Measurements from ENCODE around the gene XKR3.

Gene XKR3

DNA sequence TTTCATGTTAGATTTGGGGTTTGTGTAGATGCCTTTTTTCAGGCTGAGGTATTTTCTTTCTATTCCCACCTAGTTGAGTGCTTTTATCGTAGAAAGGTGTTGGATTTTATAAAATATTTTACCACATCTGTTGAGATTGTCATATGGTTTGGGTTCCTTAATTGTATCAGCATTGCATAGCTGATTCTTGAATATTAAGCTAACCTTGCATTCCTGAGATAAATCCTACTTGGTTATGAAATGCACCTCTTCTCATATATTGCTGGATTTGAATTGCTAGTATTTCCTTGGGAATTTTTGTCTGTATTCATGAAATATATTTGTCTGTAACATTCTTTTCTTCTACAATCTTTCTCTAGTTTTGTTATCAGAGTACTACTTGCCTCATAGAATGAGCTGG, 10.1 kb downstream of the XKR3 start:
- Histone ChIP-seq H3K9me3 (peaks cover 0 to 5% (median 0%) of the 10 kb centered on the region in 3 donors), H3K36me3 (no peaks in the 10 kb centered on the region), H3K4me1 (peaks cover 0 to 4% (median 0%) of the 10 kb centered on the region in 4 donors), H3K27me3 (no peaks in the 10 kb centered on the region), H3K27ac (no peak overlapping the region), H3K4me3 (no peak overlapping the region)
- intact Hi-C loops (cut with DNase I; ENCODE audit: low total_unique reads): no loop called here
- no peak for TF ChIP-seq CTCF (IDR thresholded peaks at IDR 0.05)
- no peak for DNase-seq

DNA sequence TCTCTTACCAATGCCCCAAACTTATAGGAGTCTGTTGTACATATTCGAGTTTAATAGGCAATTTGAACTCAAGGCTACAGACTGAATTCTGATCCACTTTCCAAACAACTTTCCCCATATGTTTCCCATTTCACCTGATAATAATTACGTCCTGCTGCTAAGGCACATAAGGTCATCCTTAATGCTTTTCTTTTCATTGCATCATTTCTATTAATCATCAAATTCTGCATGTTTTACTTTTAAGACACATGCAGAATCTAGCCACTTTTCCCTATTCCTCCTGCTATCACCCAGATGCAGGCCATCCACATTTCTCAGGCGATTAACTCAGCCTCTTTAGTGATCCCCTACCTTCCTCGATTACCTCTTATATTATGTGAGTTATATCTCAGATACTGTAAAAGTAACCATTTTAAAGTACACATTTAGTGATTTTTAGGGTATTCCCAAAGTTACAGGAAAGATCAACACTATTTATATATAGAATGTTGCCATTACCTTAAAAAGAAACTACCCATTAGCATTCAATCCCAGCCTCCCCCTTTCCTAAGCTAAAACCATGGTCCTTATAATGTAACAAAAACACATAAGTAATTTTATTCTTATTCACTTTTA, 14.9 kb downstream of the XKR3 start:
- no peak for TF ChIP-seq CTCF (IDR thresholded peaks at IDR 0.05)
- no peak for DNase-seq
- no peaks in the 10 kb centered on the region for H3K4me1 ChIP-seq
- peaks cover 0 to 5% (median 0%) of the 10 kb centered on the region in 3 donors for H3K9me3 ChIP-seq
- no peak overlapping the region for H3K27ac ChIP-seq
- no peak overlapping the region for H3K4me3 ChIP-seq
- intact Hi-C loops (cut with DNase I; ENCODE audit: low total_unique reads): no loop called here
- no peaks in the 10 kb centered on the region for H3K27me3 ChIP-seq
- no peaks in the 10 kb centered on the region for H3K36me3 ChIP-seq

DNA sequence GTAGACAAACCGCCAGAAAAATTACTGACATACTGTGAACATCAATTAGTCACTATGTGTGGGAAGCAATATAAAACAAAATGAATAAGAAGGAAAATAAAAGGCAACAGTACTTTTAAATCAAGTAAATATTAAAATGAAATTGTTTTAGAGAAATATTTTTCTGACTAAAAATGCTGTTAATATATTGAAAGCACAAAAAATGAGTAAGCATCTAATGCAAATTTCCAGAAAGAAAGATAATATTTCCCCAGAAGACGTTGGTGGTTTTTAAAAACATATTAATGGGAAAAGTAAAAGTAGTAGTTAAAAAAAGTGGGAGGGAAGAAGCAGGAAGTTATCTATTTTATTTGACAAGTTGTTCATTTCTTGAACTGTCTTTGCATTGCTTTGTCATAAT, 16.5 kb downstream of the XKR3 start:
- TF ChIP-seq CTCF (IDR thresholded peaks at IDR 0.05): no peak
- Histone ChIP-seq H3K4me1 (no peaks in the 10 kb centered on the region), H3K36me3 (no peaks in the 10 kb centered on the region), H3K4me3 (no peak overlapping the region), H3K27ac (no peak overlapping the region), H3K9me3 (no peaks in the 10 kb centered on the region), H3K27me3 (no peaks in the 10 kb centered on the region)
- intact Hi-C loops (cut with DNase I; ENCODE audit: low total_unique reads): no loop called here
- no peak for DNase-seq

DNA sequence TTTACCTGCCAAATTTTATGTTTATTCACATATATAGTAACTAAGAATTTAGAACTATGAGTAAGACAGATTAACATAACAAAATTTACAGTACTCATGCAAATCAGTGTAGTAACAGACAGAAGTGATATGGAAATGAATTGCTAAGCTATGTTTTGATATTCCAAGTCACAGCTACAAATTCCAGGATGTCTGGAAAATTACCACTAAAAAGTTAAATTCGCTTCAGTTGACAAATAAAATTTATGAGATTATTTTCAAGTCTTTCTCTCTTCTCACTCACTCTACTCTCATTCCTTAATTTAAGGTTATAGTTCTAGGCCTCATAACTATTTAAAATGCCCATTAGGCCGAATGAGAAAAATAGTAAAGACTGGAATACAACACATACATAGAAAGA, 18.1 kb downstream of the XKR3 start:
- H3K4me1 ChIP-seq: no peaks in the 10 kb centered on the region
- H3K36me3 ChIP-seq: no peaks in the 10 kb centered on the region
- no peak for DNase-seq
- no peaks in the 10 kb centered on the region for H3K9me3 ChIP-seq
- H3K27me3 ChIP-seq: no peaks in the 10 kb centered on the region
- no peak overlapping the region for H3K27ac ChIP-seq
- no peak overlapping the region for H3K4me3 ChIP-seq
- no peak for TF ChIP-seq CTCF (IDR thresholded peaks at IDR 0.05)
- intact Hi-C loops (cut with DNase I; ENCODE audit: low total_unique reads): no loop called here

- H3K27me3 ChIP-seq: no peaks in the 10 kb centered on the region
- H3K4me1 ChIP-seq: no peaks in the 10 kb centered on the region
- no peak for TF ChIP-seq CTCF (IDR thresholded peaks at IDR 0.05)
- intact Hi-C loops (cut with DNase I; ENCODE audit: low total_unique reads): no loop called here
- no peaks in the 10 kb centered on the region for H3K9me3 ChIP-seq
- no peaks in the 10 kb centered on the region for H3K36me3 ChIP-seq
- H3K4me3 ChIP-seq: no peak overlapping the region
- DNase-seq: no peak
- H3K27ac ChIP-seq: no peak overlapping the region
Observed at GRCh38 chr22:16806401-16806800, 18.8 kb downstream of the XKR3 start.

GRCh38 chr22:16804882-16805281, 20.3 kb downstream of the XKR3 start:
- no peak for TF ChIP-seq CTCF (IDR thresholded peaks at IDR 0.05)
- Histone ChIP-seq H3K4me1 (no peaks in the 10 kb centered on the region), H3K27me3 (no peaks in the 10 kb centered on the region), H3K27ac (no peak overlapping the region), H3K9me3 (no peaks in the 10 kb centered on the region), H3K36me3 (no peaks in the 10 kb centered on the region), H3K4me3 (no peak overlapping the region)
- no peak for DNase-seq
- intact Hi-C loops (cut with DNase I; ENCODE audit: low total_unique reads): no loop called here
